GM21528 (cell line): ENCODE data around the gene SCN1A.
A peak's percentile ranks its signal among the peaks of the same experiment; 100 is the strongest.
"Not testable (repeated sequence)": the region's sequence is repeated elsewhere in the genome, so short reads cannot be mapped to it uniquely, and the experiment has no call there.

ENCODE experiments used
- ATAC-seq: cut with Tn5 transposase; IDR thresholded peaks from one replicate; pipeline ENCODE4 v1.9.1; 2021; ENCODE audit warnings: mild to moderate bottlenecking, moderate library complexity; ENCODE audit not compliant: unreplicated experiment, low FRiP score

SCN1A gene

DNA sequence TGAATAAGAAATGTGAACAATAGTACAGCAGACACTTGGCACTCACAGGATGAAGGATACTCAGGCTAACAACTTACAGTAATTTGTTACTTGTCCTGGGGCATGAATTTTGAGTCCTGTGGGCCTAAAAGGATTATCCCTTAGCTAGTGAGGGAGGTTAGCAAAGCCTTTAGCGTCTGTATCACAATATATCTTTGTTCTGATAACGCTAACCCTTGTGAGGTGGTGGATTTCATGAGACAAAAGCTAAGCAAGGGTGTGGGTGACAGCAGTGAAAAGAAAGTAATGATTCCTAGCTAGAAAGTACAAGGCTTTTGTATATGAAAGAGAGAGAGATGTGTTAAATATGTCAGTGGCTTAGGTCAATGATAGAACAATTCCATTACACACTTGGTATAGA is 127.4 kb downstream of the SCN1A start:
- ATAC-seq, result no peak

DNA sequence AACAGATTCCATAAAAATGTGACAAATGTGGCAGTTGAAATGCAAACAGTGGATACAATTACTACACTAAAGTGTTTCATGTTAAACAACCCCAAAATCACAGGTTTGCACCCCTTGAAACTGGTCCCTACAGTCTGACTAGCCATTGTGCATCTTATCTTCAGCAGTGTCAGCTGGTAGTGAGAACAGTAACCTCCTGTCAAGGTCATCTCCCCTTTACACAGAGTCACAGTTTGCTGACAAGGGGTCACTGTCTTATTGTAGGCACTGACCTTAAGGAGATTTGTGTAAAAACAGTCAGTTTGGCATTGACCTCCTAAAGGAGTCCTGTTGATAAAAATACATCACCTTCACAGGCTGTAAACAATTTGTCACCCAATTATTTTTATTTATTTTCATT is 137.0 kb downstream of the SCN1A start:
- no peak for ATAC-seq

DNA sequence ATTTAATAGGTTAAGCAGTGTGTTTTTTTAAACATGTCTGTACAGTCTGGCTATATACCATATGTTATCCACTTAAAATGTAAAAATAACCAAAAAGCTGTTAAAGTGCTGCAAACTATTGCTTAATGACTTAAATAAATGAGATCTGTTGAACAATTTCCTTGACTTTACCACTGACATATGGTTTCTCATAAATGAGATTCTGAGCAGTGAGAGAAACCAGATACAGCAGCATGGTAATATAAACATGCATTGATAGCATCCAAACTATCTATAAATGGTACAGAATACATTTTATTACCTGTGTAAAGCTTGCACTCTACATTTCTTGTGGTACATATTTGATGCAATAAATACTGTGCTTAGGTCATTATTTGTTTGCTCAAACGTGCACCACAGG is 138.0 kb downstream of the SCN1A start:
- no peak for ATAC-seq

DNA sequence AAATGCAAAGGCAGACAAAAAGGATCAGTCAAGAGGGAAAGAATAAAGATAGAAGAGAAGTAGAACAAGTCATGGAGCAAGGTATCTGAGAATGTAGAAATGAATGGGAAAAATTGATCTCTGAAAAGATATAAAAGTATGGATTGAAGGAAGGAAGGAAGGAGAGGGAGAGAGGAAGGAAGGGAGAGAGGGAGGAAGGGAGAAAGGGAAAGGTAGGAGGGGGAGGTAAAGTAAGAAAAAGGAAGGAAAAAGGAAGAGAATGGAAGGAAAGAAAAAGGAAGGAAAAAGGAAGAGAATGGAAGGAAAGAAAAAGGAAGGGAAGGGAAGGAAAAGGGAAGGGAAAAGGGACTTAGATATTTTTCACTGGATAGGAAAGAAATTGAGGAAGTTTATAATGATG is 142.7 kb downstream of the SCN1A start:
- ATAC-seq, result no peak

DNA sequence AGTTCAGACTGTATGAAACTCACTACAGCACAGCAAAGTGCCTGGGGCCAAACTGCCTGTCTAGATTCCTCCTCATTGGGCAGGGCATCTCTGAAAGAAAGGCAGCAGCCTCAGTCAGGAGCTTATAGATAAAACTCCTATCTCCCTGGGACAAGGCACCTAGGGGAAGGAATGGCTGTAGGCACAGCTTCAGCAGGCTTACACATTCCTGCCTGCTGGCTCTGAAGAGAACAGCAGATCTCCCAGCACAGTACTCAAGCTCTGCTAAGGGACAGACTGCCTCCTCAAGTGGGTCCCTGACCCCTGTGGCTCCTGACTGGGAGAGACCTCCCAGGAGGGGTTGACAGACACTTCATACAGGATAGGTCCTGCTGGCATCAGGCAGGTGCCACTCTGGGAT is 155.7 kb downstream of the SCN1A start:
- not testable (repeated sequence) for ATAC-seq

DNA sequence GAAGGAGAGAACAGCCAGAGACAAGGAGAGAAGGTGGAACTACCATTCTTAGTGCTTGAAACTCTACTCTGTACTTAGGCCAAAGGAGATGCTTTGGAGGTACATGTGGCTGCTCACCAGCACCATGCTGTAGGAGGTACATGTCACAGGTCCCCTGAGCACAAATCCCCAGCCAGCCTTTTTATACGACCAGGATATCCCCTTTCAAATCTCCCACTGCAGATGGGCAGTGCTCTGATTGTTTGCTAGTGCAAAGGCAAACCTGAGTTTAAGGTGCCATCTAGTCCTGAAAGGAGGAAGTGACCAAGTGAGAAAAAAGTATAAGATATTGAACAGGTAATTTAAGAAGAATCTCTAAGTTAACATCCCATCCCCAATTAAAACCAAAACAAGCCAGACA is 157.2 kb downstream of the SCN1A start:
- peak; percentile 46 for ATAC-seq

DNA sequence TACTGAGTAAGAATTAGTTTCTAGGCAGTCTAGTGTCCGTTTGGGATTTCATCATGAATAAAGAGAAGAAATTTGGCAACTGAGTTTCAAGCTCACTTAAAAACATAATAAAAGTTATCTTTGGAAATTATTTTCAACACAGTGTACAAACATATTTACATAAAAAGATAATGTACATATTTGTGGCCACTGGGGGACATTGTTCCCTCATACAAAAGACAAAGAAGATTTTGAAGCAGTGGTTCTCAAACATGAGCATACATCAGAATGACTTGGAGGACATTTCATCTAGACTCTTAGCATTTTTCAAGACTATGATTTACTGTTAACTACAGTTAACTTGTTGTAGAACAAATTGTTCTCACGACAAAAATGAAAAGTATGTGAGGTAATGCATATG is 158.6 kb downstream of the SCN1A start:
- ATAC-seq, result no peak

DNA sequence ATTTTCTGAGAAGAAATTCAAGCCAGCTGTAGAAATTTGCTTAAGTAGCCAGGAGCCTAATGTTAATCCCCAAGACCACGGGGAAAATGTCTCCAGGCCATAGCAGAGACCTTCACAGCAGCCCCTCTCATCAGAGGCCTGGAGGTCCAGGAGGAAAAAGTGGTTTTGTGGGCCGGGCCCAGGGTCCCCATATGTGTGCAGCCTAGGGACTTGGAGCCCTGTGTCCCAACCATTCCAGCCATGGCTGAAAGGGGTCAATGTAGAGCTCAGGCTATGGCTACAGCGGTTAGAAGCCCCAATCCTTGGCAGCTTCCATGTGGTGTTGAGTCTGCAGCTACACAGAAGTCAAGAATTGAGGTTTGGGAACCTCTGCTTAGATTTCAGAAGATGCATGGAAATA is 160.1 kb downstream of the SCN1A start:
- ATAC-seq, result no peak

DNA sequence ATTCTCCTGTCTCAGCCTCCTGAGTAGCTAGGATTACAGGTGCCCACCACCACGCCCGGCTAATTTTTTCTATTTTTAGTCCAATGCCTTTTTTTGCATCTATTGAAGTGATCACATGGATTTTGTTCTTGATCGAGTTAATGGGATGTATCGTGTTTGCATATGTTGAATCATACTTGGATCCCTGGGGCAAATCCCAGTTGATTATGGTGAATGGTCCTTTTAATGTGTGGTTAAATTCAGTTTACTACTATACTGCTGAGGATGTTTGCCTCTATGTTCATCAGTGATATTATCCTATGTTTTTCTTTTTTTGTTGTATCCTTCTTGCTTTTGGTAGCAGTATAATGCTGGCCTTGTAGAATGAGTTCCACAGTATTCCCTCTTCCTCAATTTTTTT is 166.0 kb downstream of the SCN1A start:
- ATAC-seq, result no peak

DNA sequence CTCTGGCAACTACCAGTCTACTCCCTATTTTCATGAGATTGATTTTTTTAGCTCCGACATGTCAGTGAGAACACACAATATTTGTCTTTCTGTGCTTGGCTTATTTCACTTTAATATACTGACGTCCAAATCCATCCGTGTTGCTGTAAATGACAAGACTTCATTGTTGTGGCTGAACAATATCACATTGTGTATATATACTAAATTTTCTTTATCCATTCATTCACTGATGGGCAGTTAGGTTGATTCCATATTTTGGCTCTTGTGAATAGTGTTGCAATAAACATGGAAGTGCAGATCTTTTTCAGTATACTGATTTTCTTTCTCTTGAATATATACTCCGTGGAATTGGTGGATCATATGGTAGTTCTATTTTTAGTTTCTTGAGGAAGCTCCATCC is 168.4 kb downstream of the SCN1A start:
- no peak for ATAC-seq

DNA sequence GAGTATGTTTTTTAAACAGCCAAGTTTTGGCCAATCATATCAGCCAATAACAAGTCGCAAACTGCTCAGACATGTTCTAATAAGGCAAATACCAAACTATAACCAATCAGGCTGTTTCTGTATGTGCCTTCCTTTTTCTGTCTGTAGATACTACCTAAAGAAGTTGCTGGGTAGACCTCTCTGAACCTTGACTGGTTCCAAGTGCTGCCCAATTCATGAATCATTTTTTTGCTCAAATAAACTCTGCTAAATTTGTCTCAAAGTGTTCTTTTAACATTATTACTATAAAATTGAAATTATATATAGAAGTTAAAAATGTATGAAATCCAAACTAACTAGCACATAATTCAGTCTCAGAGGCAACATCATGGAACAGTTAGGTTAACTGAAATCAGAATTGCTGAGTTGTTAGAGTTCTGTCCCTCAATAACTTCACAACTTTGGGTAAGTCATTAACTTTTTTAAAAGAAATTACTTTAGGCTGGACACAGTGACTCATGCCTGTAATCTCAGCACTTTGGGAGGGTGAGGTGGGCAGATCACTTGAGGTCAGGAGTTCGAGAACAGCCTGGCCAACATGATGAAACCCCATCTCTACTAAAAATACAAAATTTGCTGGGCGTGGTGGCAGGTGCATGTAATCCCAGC is 169.4 kb downstream of the SCN1A start:
- no peak for ATAC-seq

DNA sequence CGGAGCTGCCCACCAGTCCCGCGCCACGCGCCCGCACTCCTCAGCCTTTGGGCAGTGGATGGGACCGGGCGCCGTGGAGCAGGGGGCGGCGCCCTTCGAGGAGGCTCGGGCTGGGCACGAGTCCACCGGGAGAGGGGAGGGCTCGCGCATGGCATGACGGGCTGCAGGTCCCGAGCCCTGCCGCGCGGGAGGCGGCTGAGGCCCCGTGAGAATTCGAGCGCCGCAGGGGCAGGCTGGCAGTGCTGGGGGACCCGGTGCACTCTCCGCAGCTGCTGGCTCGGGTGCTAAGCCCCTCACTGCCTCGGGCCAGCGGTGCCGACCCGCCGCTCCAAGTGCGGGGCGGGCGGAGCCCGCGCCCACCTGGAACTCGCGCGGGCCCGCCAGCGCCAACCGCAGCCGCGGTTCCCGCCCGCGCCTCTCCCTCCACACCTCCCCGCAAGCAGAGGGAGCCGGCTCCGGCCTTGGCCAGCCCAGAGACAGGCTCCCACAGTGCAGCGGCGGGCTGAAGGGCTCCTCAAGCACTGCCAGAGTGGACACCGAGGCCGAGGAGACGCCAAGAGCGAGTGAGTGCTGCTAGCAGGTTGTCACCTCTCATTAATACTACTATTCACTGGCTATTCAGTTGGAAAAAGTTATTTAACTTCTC is 170.7 kb downstream of the SCN1A start:
- no peak for ATAC-seq

DNA sequence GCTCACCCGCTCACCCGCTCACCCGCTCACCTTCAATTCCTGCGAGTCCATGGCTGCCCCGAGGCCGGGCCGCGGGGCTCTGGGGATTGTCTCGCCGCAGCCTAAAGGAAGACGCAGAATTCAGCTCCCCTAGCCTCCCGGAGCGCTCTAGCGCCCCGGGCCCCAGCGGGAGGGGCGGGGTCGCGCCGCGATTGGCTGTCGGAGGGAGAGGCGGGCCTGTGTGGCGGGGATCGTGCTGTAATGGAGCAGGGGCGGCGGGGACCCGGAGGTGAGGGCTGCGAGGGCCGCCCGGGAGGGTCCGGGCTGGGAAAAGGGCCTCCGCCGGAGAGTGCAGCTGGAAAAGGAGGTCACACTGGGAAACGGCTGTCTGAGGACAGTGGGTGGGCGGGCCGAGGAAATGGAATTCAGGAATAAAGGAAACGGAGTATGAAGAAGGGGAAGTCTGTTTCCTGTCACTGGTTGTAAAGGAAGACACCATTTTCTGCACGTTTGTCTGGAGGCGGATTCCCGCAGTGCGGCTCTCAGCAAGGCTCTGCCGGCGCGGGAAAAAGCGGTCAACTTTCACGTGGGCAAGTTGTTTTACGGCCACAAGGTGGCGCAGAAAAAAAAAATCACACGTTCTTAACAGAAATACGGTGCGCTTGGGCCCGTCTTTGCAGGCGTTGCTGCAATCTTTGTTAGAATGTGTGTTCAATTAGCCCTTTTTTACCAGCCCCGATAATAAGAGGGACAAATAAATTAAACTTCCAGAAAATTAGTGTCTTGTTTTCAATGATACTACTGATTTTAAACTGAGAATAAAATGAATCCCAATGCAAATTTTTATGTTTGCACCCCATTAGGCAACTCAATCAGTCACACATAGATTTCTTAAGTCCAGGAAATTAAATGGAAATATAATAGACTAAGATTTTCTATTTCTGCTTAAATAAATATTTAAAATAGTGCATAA is 173.9 kb downstream of the SCN1A start, which contains the start of gene TTC21B:
TTC21B (minus strand) TSS at position 122 of the 952 bp plus-strand sequence; CDS start at position 51, 71 bp downstream.
- peak; percentile 99 for ATAC-seq

DNA sequence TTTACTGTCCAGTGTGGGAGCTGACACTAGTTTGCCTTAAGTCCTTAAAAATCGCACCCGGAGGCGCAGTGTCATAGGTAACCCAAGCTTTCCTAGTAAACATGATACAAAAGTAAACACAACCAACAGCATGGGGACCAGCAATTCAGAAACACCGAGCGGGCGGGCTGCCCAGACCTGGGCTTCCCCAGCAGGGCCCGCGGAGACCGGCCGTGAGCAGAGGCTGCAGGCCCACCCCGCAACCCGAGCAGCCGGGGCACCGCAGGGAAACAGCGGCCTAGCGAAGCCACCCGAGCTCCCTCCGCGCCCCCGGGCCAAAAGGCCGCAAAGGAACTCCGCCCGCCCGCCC is 174.5 kb downstream of the SCN1A start:
- peak; percentile 59 for ATAC-seq

DNA sequence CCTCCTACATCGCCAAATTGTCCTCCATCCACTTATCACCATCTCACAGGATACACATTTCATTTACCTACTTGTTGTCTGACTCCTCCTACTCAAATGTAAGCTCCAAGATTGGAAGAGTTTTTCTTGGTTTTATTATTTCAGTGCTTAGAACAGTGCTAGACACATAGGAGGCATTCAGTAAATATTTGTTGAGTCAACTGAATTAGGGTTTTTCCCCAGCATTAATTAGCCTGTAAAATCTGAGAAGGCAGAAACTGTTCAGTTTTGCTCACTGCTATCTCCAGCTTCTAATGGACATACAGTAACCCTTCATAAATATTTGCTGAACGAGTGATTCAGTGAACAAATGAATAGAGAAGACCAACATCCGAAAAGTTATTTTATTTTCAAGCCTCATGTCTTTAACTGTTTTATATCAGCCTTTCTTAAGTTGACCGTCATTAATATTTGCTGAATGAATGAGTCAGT is 175.0 kb downstream of the SCN1A start:
- no peak for ATAC-seq

DNA sequence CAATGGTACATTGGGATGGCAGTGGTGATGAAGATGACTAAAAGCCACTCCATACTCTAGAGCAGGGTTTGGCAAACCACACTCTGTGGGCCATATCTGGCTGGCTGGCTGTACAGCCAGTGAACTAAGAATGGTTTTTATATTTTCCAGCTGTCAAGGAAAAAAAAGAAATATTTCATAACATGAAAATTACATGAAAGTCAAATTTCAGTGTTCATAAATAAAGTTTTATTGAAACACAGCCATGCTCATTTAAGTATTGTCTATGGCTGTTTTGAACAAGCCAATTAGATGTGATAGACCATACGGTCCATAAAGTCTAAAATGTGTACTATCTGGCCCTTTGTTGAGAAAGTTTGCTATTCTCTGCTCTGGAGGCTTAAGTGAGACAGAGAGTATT is 175.7 kb downstream of the SCN1A start:
- ATAC-seq, result no peak

DNA sequence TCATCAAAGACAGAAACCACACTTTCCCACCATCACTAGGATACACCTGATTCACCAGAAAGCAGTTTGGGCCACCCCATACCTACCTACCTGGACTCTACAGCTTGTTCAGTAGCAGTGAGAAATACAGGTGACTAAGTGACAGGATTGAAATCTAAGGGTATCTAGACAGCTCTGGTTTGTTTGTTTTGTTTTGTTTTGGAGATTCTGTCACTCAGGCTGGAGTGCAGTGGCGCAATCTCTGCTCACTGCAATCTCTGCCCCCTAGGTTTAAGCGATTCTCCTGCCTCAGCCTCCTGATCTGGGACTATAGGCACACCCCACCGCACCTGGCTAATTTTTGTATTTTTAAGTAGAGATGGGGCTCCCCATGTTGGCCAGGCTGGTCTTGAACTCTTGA is 177.4 kb downstream of the SCN1A start:
- ATAC-seq, result no peak

DNA sequence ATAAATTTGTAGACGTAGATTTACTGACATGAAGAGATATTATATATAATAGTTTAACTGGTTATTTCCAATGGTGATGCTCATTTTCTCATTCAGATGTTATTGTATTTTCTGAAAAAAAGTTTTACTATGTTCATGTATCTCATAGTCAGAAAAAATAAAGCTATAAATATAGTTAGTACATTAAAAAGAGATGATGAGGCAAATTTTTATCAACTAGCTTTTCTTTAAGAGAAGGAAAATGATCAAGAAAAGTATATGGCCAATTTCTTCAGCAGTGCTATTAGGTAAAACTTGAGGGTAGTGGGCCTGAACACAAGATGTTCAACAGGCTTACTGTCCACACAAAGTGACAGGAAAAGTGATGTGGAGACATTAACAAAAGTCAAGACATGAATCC is 186.0 kb downstream of the SCN1A start:
- no peak for ATAC-seq

DNA sequence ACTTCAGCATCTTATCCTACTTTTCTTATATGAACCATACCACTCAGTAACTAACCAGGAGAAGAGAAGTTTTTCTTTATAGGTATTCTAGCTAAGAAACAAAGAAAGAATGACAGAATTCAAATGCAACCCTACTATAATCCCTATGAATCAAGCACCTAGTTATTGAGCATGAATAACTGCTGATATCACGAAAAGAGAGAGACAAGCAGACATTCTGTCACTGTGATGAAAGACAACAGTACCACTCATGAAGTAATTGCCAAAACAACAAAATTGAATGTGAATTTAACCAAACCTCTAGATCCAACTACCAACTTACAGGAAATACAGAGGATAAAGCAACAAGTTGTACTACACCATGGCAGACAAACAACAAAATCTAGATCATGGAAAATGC is 189.6 kb downstream of the SCN1A start:
- ATAC-seq, result no peak
